ENCODE data around the gene CNIH4.
"Not testable (repeated sequence)": the region's sequence is repeated elsewhere in the genome, so short reads cannot be mapped to it uniquely, and the experiment has no call there.

Gene CNIH4

GRCh38 chr1:224402472-224403036 lies 45.9 kb downstream of the CNIH4 start:
- DNase-seq (ENCODE audit: low read depth) = no peak

GRCh38 chr1:224404916-224405603 lies 48.4 kb downstream of the CNIH4 start:
- DNase-seq (ENCODE audit: low read depth) = no peak

GRCh38 chr1:224405604-224405970 lies 48.9 kb downstream of the CNIH4 start:
- no peak for DNase-seq (ENCODE audit: low read depth)

GRCh38 chr1:224406216-224406615 lies 49.5 kb downstream of the CNIH4 start:
- no peak for DNase-seq (ENCODE audit: low read depth)

GRCh38 chr1:224407571-224408293 lies 51.1 kb downstream of the CNIH4 start:
- no peak for DNase-seq (ENCODE audit: low read depth)

- DNase-seq (ENCODE audit: low read depth) = no peak
Measured at GRCh38 chr1:224408294-224408590, 51.6 kb downstream of the CNIH4 start.

- DNase-seq (ENCODE audit: low read depth) = no peak
Measured at GRCh38 chr1:224411766-224412165, 55.1 kb downstream of the CNIH4 start.

- DNase-seq (ENCODE audit: low read depth) = no peak
Measured at GRCh38 chr1:224420106-224420505, 63.4 kb downstream of the CNIH4 start.

GRCh38 chr1:224425279-224425884 lies 68.7 kb downstream of the CNIH4 start:
- no peak for DNase-seq (ENCODE audit: low read depth)

GRCh38 chr1:224426869-224427268 lies 70.2 kb downstream of the CNIH4 start:
- not testable (repeated sequence) for DNase-seq (ENCODE audit: low read depth)

- DNase-seq (ENCODE audit: low read depth) = no peak
Measured at GRCh38 chr1:224427346-224427745, 70.7 kb downstream of the CNIH4 start.

- DNase-seq (ENCODE audit: low read depth) = not testable (repeated sequence)
Measured at GRCh38 chr1:224428713-224429112, 72.0 kb downstream of the CNIH4 start.
